Dedifferentiated amniotic fluid mesenchymal stem cell (primary cell): ENCODE measurements around the gene CUEDC2.

Experiments used
- DNase-seq: peaks from one replicate; pipeline ENCODE4 v3.0.0-alpha.2; 2016; ENCODE audit errors: extremely low spot score

Gene CUEDC2

GRCh38 chr10:102432162-102432950 is at the start of gene CUEDC2:
Gene CUEDC2, minus strand, starts transcription at chr10:102432574. Its CDS starts 7,386 bp downstream, at chr10:102425188.
- peak; percentile 96 for DNase-seq

DNA sequence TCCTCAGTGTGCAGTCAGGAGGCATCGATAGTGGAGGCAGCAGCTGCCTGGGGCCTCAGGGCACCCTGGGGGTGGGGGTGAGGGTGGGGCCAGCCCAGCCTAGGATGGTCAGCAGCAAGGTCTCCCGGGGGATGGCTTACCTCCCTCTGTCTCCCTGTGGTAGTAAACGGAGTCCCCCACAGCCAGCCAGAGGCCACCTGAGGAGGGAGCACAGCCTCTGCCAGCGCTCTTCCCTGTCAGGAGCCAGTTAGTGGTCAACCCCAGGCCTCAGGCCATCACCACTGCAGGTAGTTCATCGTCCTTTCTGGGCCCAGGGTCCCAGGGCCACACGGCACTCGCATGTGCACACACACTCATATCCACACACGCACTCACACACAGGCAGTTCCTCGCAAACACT is 48.0 kb upstream of the CUEDC2 start:
- no peak for DNase-seq

GRCh38 chr10:102479651-102480050 is 47.3 kb upstream of the CUEDC2 start:
- DNase-seq = no peak

GRCh38 chr10:102476466-102477141 is 44.2 kb upstream of the CUEDC2 start:
- no peak for DNase-seq

- no peak for DNase-seq
Measured at GRCh38 chr10:102475451-102476040, 43.2 kb upstream of the CUEDC2 start.

- DNase-seq = no peak
Measured at GRCh38 chr10:102473445-102474331, 41.3 kb upstream of the CUEDC2 start.

DNA sequence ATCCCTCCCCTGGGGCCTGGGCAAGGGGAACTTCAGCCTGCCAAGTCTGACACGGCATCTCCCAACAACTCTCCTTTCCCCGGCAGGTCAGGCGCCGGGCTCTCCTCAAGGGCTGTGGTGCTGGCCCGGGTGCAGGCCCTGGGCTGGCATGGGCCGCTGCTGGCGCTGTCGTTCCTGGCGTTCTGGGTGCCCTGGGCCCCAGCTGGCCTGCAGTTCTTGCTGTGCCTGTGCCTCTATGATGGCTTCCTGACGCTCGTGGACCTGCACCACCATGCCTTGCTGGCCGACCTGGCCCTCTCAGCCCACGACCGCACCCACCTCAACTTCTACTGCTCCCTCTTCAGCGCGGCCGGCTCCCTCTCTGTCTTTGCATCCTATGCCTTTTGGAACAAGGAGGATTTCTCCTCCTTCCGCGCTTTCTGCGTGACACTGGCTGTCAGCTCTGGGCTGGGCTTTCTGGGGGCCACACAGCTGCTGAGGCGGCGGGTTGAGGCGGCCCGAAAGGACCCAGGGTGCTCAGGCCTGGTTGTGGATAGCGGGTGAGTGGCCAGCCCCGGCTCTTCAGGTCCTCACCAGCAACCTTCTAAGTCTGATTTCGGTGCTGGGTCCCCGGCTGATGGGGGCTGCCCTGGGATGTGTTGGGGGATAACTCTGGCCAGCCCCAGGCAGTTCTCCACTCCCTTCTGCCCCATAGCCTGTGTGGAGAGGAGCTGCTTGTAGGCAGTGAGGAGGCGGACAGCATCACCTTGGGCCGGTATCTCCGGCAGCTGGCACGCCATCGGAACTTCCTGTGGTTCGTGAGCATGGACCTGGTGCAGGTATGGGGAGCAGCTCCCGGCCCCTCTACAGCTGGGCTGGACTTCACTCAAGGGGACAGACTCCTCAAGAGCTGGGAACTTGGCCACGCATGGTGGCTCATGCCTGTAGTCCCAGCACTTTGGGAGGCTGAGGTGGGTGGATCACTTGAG is 38.5 kb upstream of the CUEDC2 start:
- DNase-seq = no peak

- DNase-seq = no peak
Measured at GRCh38 chr10:102468683-102469082, 36.3 kb upstream of the CUEDC2 start.

- DNase-seq = no peak
Measured at GRCh38 chr10:102467971-102468438, 35.6 kb upstream of the CUEDC2 start.

DNA sequence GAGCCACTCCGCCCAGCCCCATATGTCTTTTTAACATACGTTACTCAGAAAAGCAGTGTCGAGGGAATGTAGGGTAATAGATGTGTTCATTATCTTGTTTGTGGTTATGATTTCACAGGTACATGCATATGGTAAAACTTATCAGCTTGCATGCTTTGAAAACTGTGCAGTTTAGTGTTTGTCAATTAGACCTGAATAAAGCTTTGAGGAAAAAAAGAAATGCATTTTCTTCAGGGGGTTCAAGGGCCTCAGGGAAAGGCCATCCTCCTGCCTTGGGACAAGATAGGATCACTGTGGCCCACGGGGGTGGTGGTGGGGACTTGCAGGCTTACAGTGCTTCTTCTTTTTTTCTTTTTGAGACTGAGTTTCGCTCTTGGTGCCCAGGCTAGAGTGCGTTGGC is 34.9 kb upstream of the CUEDC2 start:
- DNase-seq = no peak

DNA sequence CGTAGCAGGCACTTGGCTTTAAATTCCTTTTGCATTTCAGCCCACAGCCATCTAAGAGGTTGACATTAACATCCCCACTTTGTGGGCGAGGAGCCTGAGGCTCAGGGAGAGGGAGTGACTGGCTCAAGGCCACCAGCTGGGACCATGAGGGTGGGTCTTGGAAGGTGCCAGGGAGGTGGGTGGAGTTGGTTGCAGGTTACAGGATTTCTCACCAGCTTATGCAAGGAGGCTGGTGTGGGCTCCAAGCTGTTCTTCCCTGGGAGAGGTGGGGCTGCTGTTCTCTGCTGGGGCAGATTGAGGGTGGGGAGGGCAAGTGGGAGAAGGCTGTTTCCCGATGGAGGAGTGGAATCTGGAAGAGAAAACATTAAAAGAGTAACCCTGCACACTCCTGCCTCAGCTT is 33.1 kb upstream of the CUEDC2 start:
- no peak for DNase-seq

GRCh38 chr10:102463983-102464382 is 31.6 kb upstream of the CUEDC2 start:
- no peak for DNase-seq

- no peak for DNase-seq
Measured at GRCh38 chr10:102462512-102463054, 30.2 kb upstream of the CUEDC2 start.

GRCh38 chr10:102461187-102462054 is 29.0 kb upstream of the CUEDC2 start:
- peak; percentile 41 for DNase-seq

- no peak for DNase-seq
Measured at GRCh38 chr10:102460836-102461186, 28.4 kb upstream of the CUEDC2 start.

DNA sequence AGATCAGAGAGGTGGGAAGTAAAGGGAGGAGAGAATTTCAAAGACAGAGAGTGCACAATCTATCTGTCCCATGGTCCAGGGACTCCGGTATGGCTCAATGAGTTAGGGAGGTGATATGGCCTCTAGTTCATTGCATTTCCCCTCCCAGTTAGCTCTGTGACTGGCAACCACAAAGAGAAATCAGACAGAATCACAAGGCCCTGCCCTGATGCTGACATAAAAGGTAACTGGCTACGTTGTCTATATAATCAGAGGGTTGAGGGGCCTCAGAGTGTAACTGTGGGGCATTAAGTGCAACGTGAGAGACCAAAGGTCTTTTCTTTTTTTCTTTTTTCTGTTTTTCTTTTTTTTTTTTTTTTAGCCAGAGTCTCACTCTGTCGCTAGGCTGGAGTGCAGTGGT is 26.3 kb upstream of the CUEDC2 start:
- DNase-seq = no peak

GRCh38 chr10:102457591-102458150 is 25.3 kb upstream of the CUEDC2 start:
- no peak for DNase-seq

DNA sequence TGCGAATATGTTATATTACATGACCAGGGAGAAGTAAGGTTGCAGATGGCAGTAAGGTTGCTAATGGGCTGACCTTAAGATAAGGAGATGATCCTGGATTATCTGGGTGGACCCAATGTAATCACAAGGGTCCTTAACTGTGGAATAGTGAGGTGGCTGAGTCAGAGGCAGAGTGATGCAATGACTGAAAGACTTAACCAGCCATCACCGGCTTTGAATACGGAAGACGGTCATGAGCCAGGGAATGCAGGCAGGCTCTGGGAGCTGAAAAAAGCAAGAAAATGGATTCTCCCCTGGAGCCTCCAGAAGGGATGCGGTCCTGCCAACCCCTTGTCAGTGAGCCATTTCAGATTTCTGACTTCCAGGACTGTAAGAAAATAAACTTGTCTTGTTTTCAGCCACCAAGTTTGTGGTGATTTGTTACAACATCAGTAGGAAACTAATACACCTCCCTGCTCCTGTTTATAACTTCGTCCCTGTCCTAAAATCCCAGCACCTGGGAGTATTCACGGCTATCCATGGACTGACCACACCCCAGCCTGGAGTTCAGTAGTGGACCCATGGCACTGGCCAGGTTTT is 23.6 kb upstream of the CUEDC2 start:
- DNase-seq = peak; percentile 64
